GM12878 (cell line): ENCODE results near the gene FPR1. TPM values are rescaled to one million over a fixed set of nuclear protein-coding genes. Genes with fewer than 3 reads are reported as not detected.

Source experiments
- ATAC-seq: fragments of 200-7000 bp; cut with Tn5 transposase; 3 replicates; pipeline ENCODE4 v1.9.1; 2020; ENCODE audit warnings: mild to moderate bottlenecking, moderate library complexity
- BruUV-seq: library from RNA; stranded (reverse); fragments of 400-500 nt; replicated peaks from 2 replicates; lab custom pipeline; 2021; lab: Mats Ljungman, UMichigan
- CTCF ChIA-PET: fragments of 300-600 bp; sonication (Branson Sonifier 250); formaldehyde crosslinking; extraction: SDS; loops from one replicate; lab custom pipeline; 2021; ENCODE audit warnings: inconsistent platforms; lab: Yijun Ruan, JAX
- POLR2A ChIA-PET: fragments of 350-600 bp; formaldehyde crosslinking; extraction: SDS; loops from one replicate; lab custom pipeline; 2021; ENCODE audit warnings: inconsistent platforms; lab: Charles Lee
- RAD21 ChIA-PET: fragments of 300-600 bp; sonication (Branson Sonifier 250); formaldehyde crosslinking; loops from one replicate; lab custom pipeline; 2023; ENCODE audit warnings: antibody characterized with exemption; ENCODE audit not compliant: unreplicated experiment; lab: Charles Lee
- SMC1A ChIA-PET: fragments of 300-600 bp; sonication (Branson Sonifier 250); formaldehyde crosslinking; loops from one replicate; lab custom pipeline; 2023; ENCODE audit not compliant: unreplicated experiment, uncharacterized antibody; lab: Charles Lee
- DNase-seq: peaks from one replicate; pipeline ENCODE4 v3.0.0-alpha.2; 2011; ENCODE audit warnings: low read depth, low spot score
- FAIRE-seq: peaks from 3 replicates; lab custom pipeline; 2011; peaks lifted over from hg19 to GRCh38; lab: Jason Lieb, UNC
- H2AFZ ChIP-seq: 2 replicates; pipeline ENCODE4 v1.6.0; 2011; ENCODE audit warnings: low read depth, low read length, control low read depth; ENCODE audit not compliant: control insufficient read depth
- H3K27ac ChIP-seq: 2 replicates; pipeline ENCODE4 v1.5.1; 2011; ENCODE audit warnings: control low read depth; ENCODE audit not compliant: control insufficient read depth, insufficient read depth
- H3K27me3 ChIP-seq, 2 experiments: replicated peaks in 1 of 2; 2 replicates each; pipeline versions ENCODE4 v1.6.0 to v1.6.1; 2011; ENCODE audit warnings: low read length in 1 of 2; ENCODE audit not compliant: control insufficient read depth in 2 of 2, insufficient read depth in 2 of 2
- H3K36me3 ChIP-seq, 2 experiments: 2 replicates each; pipeline ENCODE4 v1.5.1; 2011; ENCODE audit warnings: low read length in 1 of 2; ENCODE audit not compliant: control insufficient read depth in 2 of 2, insufficient read depth in 2 of 2
- H3K4me1 ChIP-seq: 2 replicates; pipeline ENCODE4 v1.6.1; 2011; ENCODE audit warnings: mild to moderate bottlenecking, low read length, moderate library complexity, mixed read lengths; ENCODE audit not compliant: control insufficient read depth, insufficient read depth
- H3K4me2 ChIP-seq: 2 replicates; pipeline ENCODE4 v1.6.0; 2011; ENCODE audit warnings: control low read depth; ENCODE audit not compliant: control insufficient read depth, insufficient read depth
- H3K4me3 ChIP-seq: fragments of 200-600 bp; sonication (generic); 2 replicates; pipeline ENCODE4 v1.5.1; 2016
- H3K79me2 ChIP-seq: 2 replicates; pipeline ENCODE4 v1.6.0; 2011; ENCODE audit warnings: low read length; ENCODE audit not compliant: control insufficient read depth, insufficient read depth
- H3K9ac ChIP-seq: 2 replicates; pipeline ENCODE4 v1.8.0; 2011; ENCODE audit warnings: low read length, control low read depth, mixed read lengths; ENCODE audit not compliant: control insufficient read depth, insufficient read depth
- H3K9me3 ChIP-seq: replicated peaks from 3 replicates; pipeline ENCODE4 v1.5.1; 2011; ENCODE audit warnings: mild to moderate bottlenecking, low read length; ENCODE audit not compliant: control insufficient read depth, insufficient read depth
- H4K20me1 ChIP-seq: 2 replicates; pipeline ENCODE4 v1.6.0; 2011; ENCODE audit not compliant: control insufficient read depth, insufficient read depth
- BRCA1 ChIP-seq: IDR thresholded peaks from 2 replicates; pipeline ENCODE4 v1.6.1; 2011; ENCODE audit warnings: low read depth, low read length, improper control_type of control experiment
- CREM ChIP-seq: IDR thresholded peaks from 2 replicates; pipeline ENCODE4 v1.6.1; 2014; ENCODE audit warnings: antibody characterized with exemption, low read depth
- EED ChIP-seq: sonication (generic); IDR thresholded peaks from 2 replicates; pipeline ENCODE4 v1.6.1; 2016; ENCODE audit warnings: antibody characterized with exemption, low read depth
- EGR1 ChIP-seq, 2 experiments: IDR thresholded peaks; 1 replicate in 1 of 2; 2 replicates in 1 of 2; pipeline ENCODE4 v1.6.1; 2011 to 2012; ENCODE audit warnings: low read depth in 2 of 2, low read length in 2 of 2, borderline replicate concordance in 1 of 2, mild to moderate bottlenecking in 1 of 2, moderate library complexity in 1 of 2
- ETV6 ChIP-seq, 2 experiments: fragments of 450-650 bp in 1 of 2; IDR thresholded peaks in 1 of 2; conservative IDR thresholded peaks in 1 of 2; 2 replicates each; pipeline ENCODE4 v1.6.1; 2014; ENCODE audit warnings: antibody characterized with exemption in 1 of 2, borderline replicate concordance in 1 of 2, low read depth in 1 of 2, mild to moderate bottlenecking in 1 of 2, moderate library complexity in 1 of 2
- NRF1 ChIP-seq: conservative IDR thresholded peaks from 2 replicates; pipeline ENCODE4 v1.6.1; 2011; ENCODE audit warnings: mild to moderate bottlenecking, low read depth, low read length, improper control_type of control experiment
- TBL1XR1 ChIP-seq: IDR thresholded peaks from 2 replicates; pipeline ENCODE4 v1.6.1; 2012; ENCODE audit warnings: low read depth, low read length, improper control_type of control experiment
- YY1 ChIP-seq: IDR thresholded peaks from 2 replicates; pipeline ENCODE4 v1.6.1; 2011; ENCODE audit warnings: low read depth, mild to moderate bottlenecking, low read length
- ZNF622 ChIP-seq: fragments of 450-650 bp; IDR thresholded peaks from 2 replicates; pipeline ENCODE4 v1.6.1; 2017; ENCODE audit warnings: mild to moderate bottlenecking, inconsistent platforms
- WGBS: methylation state at CpG from one replicate; pipeline ENCODE4 v1.1.6; 2016; ENCODE audit warnings: low lambda C conversion rate; ENCODE audit not compliant: insufficient replicate concordance, insufficient coverage; ENCODE audit errors: missing lambda C conversion rate; 5-methylcytosine and 5-hydroxymethylcytosine counted together
- in situ Hi-C: fragments of 300-500 bp; cut with MboI; formaldehyde crosslinking; loops from 9 replicates; pipeline ENCODE4 v1.14.3; 2018; ENCODE audit warnings: mixed read lengths
- intact Hi-C: fragments of 100-400 bp; cut with micrococcal nuclease; formaldehyde crosslinking; loops from one replicate; pipeline ENCODE4 v1.14.2; 2022; ENCODE audit not compliant: unreplicated experiment
- polyA plus RNA-seq, 11 experiments: library from polyadenylated mRNA; depleted of rRNA in 4 of 11; unstranded in 6 of 11; stranded (reverse) in 5 of 11; fragments of >200 nt; fragmentation: Nextera tagmentation in 4 of 11; fragmentation: Illumina TruSeq in 1 of 11; extraction: Ambion mirVana in 4 of 11; extraction: Trizol in 1 of 11; gene quantifications; 1 replicate in 1 of 11; 2 replicates in 10 of 11; pipeline versions ENCODE4 v1.2.1 to v1.2.3, GENCODE V29; 2011 to 2016; ENCODE audit warnings: inconsistent platforms in 2 of 11, missing spikeins in 2 of 11, low read depth in 1 of 11
- total RNA-seq, 4 experiments: library from RNA; depleted of rRNA in 3 of 4; stranded (reverse); fragments of >200 nt in 3 of 4; fragmentation: Illumina TruSeq in 1 of 4; extraction: Trizol in 1 of 4; gene quantifications; 2 replicates each; pipeline versions ENCODE4 v1.2.1 to v1.2.3, GENCODE V29; 2013 to 2021
- TF ChIP-seq, protein P1 (sequence below): fragments of 450-650 bp; formaldehyde crosslinking; IDR thresholded peaks from 2 replicates; pipeline ENCODE4 v1.4.0; 2020; ENCODE audit warnings: mild to moderate bottlenecking, moderate library complexity

FPR1 gene
- total and polyA plus RNA-seq, 10 of the 15 experiments (the other 5 are each of a cell fraction or from before 2014, with no cell fraction given) = not detected

DNA sequence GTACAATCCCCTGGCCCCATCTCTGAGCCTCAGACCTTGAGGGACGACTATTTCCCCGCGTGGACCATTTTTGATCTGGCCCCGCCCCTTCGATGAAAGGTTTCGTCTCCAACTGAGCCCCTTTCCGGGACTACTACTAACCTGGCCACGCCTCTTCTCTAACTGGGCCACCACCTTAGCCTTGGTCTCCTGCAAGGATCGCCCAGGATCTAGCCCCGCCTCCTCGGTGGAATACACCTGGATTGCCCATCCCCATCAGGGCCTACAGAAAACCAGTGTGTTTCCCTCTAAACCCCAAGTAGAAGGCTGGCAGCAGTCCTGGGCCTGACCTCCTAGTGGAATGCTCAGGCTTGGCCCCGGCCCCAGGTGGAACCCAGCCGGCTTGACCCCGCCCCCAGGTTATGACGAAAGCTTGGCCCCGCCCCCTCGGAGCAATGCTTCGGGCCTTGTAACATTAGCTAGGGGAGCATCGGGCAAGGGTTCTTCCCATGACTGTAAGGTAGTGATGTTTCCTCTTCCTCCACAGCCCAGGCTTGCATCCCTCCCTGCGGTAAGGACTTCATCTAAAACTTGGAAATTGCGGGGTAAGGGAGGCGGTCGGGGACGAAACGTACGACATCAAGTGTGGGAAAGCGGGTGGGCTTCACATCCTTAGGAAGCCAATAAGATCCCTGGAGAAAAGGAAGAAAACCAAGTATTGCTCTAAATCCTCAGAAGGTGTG, 49.4 kb downstream of the FPR1 start (continued):
- no peak for TF ChIP-seq NRF1
- no peak for TF ChIP-seq BRCA1
- TF ChIP-seq, all 136 proteins: peak for 0

DNA sequence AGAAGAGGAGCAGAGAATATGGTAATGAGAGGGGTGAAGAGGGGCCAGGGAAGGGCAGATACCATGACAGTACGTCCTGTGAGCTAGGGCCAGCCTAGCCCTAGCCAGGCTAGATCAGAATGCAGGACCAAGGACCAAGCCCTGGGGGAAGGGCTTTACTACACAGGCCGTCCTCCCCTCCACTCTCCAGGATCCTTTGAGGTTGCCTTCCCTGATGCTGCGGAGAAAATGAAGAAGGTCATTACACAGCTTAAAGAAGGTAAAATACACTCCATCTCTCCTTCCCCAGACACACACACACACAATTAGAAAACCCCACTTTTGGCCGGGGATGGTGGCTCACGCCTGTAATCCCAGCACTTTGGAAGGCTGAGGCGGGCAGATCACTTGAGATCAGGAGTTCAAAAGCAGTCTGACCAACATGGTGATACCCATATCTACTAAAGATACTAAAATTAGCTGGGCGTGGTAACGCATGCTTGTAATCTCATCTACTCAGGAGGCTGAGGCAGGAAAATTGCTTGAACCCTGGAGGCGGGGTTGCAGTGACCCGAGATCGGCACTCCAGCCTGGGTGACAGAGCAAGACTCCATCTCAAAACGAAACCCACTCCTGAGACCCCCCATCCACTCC, 50.1 kb downstream of the FPR1 start:
- Histone ChIP-seq H3K79me2 (peaks cover 3% of the 10 kb centered on the region), H4K20me1 (no peaks in the 10 kb centered on the region), H3K4me2 (no peak overlapping the region), H3K36me3 (no peaks in the 10 kb centered on the region), H3K4me3 (no peak overlapping the region), H3K27ac (no peak overlapping the region), H2AFZ (no peak overlapping the region)
- ChIA-PET POLR2A (no interaction called here), RAD21 (no interaction called here), SMC1A (no interaction called here)
- FAIRE-seq = no peak
- TF ChIP-seq CREM (no peak), EED (no peak), YY1 (no peak), ETV6 (conservative IDR thresholded peaks at IDR 0.05 in 1 of 2, IDR thresholded peaks at IDR 0.05 in 1 of 2; ENCODE audit: borderline replicate concordance in 1 of 2, low read depth in 1 of 2) (no peak), EGR1 (IDR thresholded peaks at IDR 0.05; ENCODE audit: borderline replicate concordance in 1 of 2, low read depth in 2 of 2, low read length in 2 of 2) (no peak), TBL1XR1 (no peak), ZNF622 (no peak)
- TF ChIP-seq, protein P1, sequence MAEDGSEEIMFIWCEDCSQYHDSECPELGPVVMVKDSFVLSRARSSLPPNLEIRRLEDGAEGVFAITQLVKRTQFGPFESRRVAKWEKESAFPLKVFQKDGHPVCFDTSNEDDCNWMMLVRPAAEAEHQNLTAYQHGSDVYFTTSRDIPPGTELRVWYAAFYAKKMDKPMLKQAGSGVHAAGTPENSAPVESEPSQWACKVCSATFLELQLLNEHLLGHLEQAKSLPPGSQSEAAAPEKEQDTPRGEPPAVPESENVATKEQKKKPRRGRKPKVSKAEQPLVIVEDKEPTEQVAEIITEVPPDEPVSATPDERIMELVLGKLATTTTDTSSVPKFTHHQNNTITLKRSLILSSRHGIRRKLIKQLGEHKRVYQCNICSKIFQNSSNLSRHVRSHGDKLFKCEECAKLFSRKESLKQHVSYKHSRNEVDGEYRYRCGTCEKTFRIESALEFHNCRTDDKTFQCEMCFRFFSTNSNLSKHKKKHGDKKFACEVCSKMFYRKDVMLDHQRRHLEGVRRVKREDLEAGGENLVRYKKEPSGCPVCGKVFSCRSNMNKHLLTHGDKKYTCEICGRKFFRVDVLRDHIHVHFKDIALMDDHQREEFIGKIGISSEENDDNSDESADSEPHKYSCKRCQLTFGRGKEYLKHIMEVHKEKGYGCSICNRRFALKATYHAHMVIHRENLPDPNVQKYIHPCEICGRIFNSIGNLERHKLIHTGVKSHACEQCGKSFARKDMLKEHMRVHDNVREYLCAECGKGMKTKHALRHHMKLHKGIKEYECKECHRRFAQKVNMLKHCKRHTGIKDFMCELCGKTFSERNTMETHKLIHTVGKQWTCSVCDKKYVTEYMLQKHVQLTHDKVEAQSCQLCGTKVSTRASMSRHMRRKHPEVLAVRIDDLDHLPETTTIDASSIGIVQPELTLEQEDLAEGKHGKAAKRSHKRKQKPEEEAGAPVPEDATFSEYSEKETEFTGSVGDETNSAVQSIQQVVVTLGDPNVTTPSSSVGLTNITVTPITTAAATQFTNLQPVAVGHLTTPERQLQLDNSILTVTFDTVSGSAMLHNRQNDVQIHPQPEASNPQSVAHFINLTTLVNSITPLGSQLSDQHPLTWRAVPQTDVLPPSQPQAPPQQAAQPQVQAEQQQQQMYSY (CRISPR knock-in tag) = no peak
- TF ChIP-seq, all 136 proteins: peak for 0
- BruUV-seq = no TSS peak
- CTCF ChIA-PET = no interaction called here
- 62% methylated on average over 12 of the region's 12 CpGs for WGBS
- no peaks in the 10 kb centered on the region; the same call in 1 of the 2 replicates for H3K4me1 ChIP-seq
- no peaks in the 10 kb centered on the region; a peak in 1 of 4 replicates for H3K27me3 ChIP-seq
- DNase-seq = no peak
- ATAC-seq = no peak
- peaks cover 1% of the 10 kb centered on the region; the same call in 1 of the 3 replicates for H3K9me3 ChIP-seq
- in situ Hi-C loops = no loop called here
- intact Hi-C loops = no loop called here
- no peak overlapping the region for H3K9ac ChIP-seq
